Neural cell (in vitro differentiated cells): ENCODE results near the gene CD164L2. TPM values are rescaled to one million over a fixed set of nuclear protein-coding genes. Genes with fewer than 3 reads are reported as not detected.

Source experiments
- H2AFZ ChIP-seq: fragments of 200-600, 300-800 bp; sonication (generic), shearing (Covaris generic); 2 replicates; pipeline ENCODE4 v1.6.0; 2014; ENCODE audit warnings: low read depth, mild to moderate bottlenecking, antibody characterized with exemption, low read length, moderate library complexity
- H3F3A ChIP-seq: fragments of 200-600 bp; shearing (Covaris generic); 2 replicates; pipeline ENCODE4 v1.6.1; 2016; ENCODE audit warnings: mild to moderate bottlenecking, moderate library complexity, mixed read lengths, antibody characterized with exemption, low read length; ENCODE audit not compliant: insufficient read depth, poor library complexity, severe bottlenecking
- H3K27ac ChIP-seq: fragments of 200-600, 300-800 bp; sonication (generic), shearing (Covaris generic); 2 replicates; pipeline ENCODE4 v1.5.1; 2014; ENCODE audit warnings: mild to moderate bottlenecking, low read length, moderate library complexity
- H3K27me3 ChIP-seq: fragments of 300-800, 200-600 bp; sonication (generic), shearing (Covaris generic); 2 replicates; pipeline ENCODE4 v1.6.0; 2014; ENCODE audit warnings: mild to moderate bottlenecking, low read depth, low read length, moderate library complexity; ENCODE audit not compliant: insufficient read depth
- H3K36me3 ChIP-seq: fragments of 300-800, 200-600 bp; sonication (generic), shearing (Covaris generic); 2 replicates; pipeline ENCODE4 v1.5.1; 2014; ENCODE audit warnings: mild to moderate bottlenecking, antibody characterized with exemption, low read length, moderate library complexity; ENCODE audit not compliant: insufficient read depth
- H3K4me2 ChIP-seq: fragments of 300-800, 200-600 bp; sonication (generic), shearing (Covaris generic); 2 replicates; pipeline ENCODE4 v1.6.0; 2014; ENCODE audit warnings: mild to moderate bottlenecking, low read length
- H3K4me3 ChIP-seq: fragments of 300-800, 200-600 bp; sonication (generic), shearing (Covaris generic); 2 replicates; pipeline ENCODE4 v1.5.1; 2014; ENCODE audit warnings: mild to moderate bottlenecking, low read length, moderate library complexity
- H3K79me2 ChIP-seq: fragments of 200-600 bp; shearing (Covaris generic); replicated peaks from 2 replicates; pipeline ENCODE4 v1.6.0; 2014; ENCODE audit warnings: mild to moderate bottlenecking, low read length, moderate library complexity; ENCODE audit not compliant: insufficient read depth
- H3K9ac ChIP-seq: fragments of 300-800, 200-600 bp; sonication (generic), shearing (Covaris generic); 2 replicates; pipeline ENCODE4 v1.6.1; 2016; ENCODE audit warnings: mild to moderate bottlenecking, low read length, mixed read lengths
- H3K9me2 ChIP-seq: fragments of 200-600 bp; shearing (Covaris generic); 2 replicates; pipeline ENCODE4 v1.6.1; 2016; ENCODE audit warnings: mild to moderate bottlenecking, low read length, mixed read lengths; ENCODE audit not compliant: insufficient read depth
- H3K9me3 ChIP-seq: fragments of 200-600, 300-800 bp; sonication (generic), shearing (Covaris generic); 2 replicates; pipeline ENCODE4 v1.6.1; 2016; ENCODE audit warnings: mild to moderate bottlenecking, mixed run types, low read length, moderate library complexity, mixed read lengths
- H4K20me1 ChIP-seq: fragments of 200-600 bp; shearing (Covaris generic); 2 replicates; pipeline ENCODE4 v1.6.1; 2016; ENCODE audit warnings: mild to moderate bottlenecking, mixed run types; ENCODE audit not compliant: insufficient read depth
- EZH2 ChIP-seq: fragments of 200-600, 300-800 bp; shearing (Covaris generic), sonication (generic); IDR thresholded peaks from 2 replicates; pipeline ENCODE4 v1.6.1; 2014; ENCODE audit warnings: antibody characterized with exemption, low read length, borderline replicate concordance, mild to moderate bottlenecking; ENCODE audit not compliant: insufficient read depth, poor library complexity, severe bottlenecking
- MXI1 ChIP-seq: fragments of 450-650 bp; conservative IDR thresholded peaks from 2 replicates; pipeline ENCODE4 v1.6.1; 2014; ENCODE audit warnings: antibody characterized with exemption, mild to moderate bottlenecking; ENCODE audit not compliant: poor library complexity, severe bottlenecking
- POLR2AphosphoS5 ChIP-seq: IDR thresholded peaks from 2 replicates; pipeline ENCODE4 v1.6.1; 2012
- RAD21 ChIP-seq: fragments of 450-650 bp; conservative IDR thresholded peaks from 2 replicates; pipeline ENCODE4 v1.6.1; 2014; ENCODE audit warnings: antibody characterized with exemption, mild to moderate bottlenecking, moderate library complexity
- REST ChIP-seq: IDR thresholded peaks from 2 replicates; pipeline ENCODE4 v1.6.1; 2012; ENCODE audit warnings: borderline replicate concordance
- SMC3 ChIP-seq: fragments of 450-650 bp; conservative IDR thresholded peaks from 2 replicates; pipeline ENCODE4 v1.6.1; 2014; ENCODE audit warnings: antibody characterized with exemption, mild to moderate bottlenecking, moderate library complexity; ENCODE audit not compliant: poor library complexity
- TAF1 ChIP-seq: IDR thresholded peaks from 2 replicates; pipeline ENCODE4 v1.6.1; 2012; ENCODE audit warnings: low read depth
- polyA plus RNA-seq: library from polyadenylated mRNA; depleted of rRNA; stranded (reverse); fragments of >200 nt; gene quantifications from 2 replicates; pipeline ENCODE4 v1.2.3, GENCODE V29; 2014
- TF ChIP-seq, protein P1 (sequence below): fragments of 450-650 bp; IDR thresholded peaks from 2 replicates; pipeline ENCODE4 v1.5.1; 2014; ENCODE audit warnings: antibody characterized with exemption, mild to moderate bottlenecking, moderate library complexity; ENCODE audit not compliant: poor library complexity, severe bottlenecking

Gene CD164L2
- polyA plus RNA-seq, 1 donor from 2014 or later = not detected

DNA sequence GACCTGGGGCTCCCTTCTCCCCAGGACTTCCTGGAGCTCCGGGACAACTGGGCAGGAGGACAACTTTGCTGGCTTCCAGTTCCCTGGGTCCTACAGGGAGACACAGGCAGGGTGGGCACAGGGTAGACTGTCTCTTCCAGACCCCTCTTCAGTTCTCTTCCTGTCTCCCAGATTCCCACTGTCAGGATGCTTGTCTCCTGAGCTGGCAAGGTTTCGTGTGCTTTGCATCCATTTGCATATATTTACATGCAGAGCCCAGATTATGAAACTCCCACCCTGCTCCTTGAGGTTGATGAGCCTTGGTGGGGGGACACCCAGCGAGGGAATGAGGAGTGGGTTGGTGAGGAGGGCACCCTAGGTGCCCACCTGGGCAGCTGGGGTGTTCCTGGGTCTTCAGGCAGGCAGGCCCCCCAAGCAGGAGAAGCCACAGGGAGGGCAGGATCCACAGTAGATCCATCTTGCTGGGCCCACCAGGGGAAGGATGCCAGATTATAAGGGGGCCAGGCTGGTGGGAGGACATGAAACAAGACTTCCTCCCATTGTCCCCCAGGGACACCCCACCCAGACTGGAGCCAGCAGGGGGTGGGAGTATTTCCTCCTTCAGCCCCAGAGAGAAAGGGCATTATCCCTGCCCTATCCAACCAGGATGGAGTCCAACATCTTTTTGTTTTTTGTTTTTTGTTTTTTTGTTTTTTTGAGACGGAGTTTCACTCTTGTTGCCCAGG is 8.6 kb downstream of the CD164L2 start, which contains the start of gene FCN3:
Gene FCN3 (minus strand): TSS at position 463 of the 725 bp plus-strand sequence. CDS start 6 bp downstream, at position 457.
- H3K9me2 ChIP-seq = no peaks in the 10 kb centered on the region
- no peak within 1 kb of the TSS for H3K27ac ChIP-seq
- no peaks in the 10 kb centered on the region for H3K9me3 ChIP-seq
- H2AFZ ChIP-seq = no peak within 1 kb of the TSS
- H3K27me3 ChIP-seq = no peaks in the 10 kb centered on the region
- no peak within 1 kb of the TSS for H3K4me2 ChIP-seq
- no peaks in the 10 kb centered on the region for H4K20me1 ChIP-seq
- no peaks in the 10 kb centered on the region for H3K36me3 ChIP-seq
- no peaks in the 10 kb centered on the region for H3F3A ChIP-seq
- TF ChIP-seq POLR2AphosphoS5 (no peak), RAD21 (no peak), REST (peak; percentile 88), TAF1 (no peak), MXI1 (no peak)
- no peaks in the 10 kb centered on the region for H3K79me2 ChIP-seq
- peak within 1 kb of the TSS; percentile 33 for H3K4me3 ChIP-seq
- H3K9ac ChIP-seq = peak within 1 kb of the TSS; percentile 31

GRCh38 chr1:27372808-27373690 is 10.1 kb downstream of the CD164L2 start:
- H3K4me3 ChIP-seq = no peak overlapping the region
- TF ChIP-seq POLR2AphosphoS5 = no peak
- TF ChIP-seq EZH2 = no peak
- TF ChIP-seq REST = no peak
- TF ChIP-seq, protein P1, sequence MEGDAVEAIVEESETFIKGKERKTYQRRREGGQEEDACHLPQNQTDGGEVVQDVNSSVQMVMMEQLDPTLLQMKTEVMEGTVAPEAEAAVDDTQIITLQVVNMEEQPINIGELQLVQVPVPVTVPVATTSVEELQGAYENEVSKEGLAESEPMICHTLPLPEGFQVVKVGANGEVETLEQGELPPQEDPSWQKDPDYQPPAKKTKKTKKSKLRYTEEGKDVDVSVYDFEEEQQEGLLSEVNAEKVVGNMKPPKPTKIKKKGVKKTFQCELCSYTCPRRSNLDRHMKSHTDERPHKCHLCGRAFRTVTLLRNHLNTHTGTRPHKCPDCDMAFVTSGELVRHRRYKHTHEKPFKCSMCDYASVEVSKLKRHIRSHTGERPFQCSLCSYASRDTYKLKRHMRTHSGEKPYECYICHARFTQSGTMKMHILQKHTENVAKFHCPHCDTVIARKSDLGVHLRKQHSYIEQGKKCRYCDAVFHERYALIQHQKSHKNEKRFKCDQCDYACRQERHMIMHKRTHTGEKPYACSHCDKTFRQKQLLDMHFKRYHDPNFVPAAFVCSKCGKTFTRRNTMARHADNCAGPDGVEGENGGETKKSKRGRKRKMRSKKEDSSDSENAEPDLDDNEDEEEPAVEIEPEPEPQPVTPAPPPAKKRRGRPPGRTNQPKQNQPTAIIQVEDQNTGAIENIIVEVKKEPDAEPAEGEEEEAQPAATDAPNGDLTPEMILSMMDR = no peak
- no peak for TF ChIP-seq SMC3
- TF ChIP-seq MXI1 = no peak
- H3K9me2 ChIP-seq = no peaks in the 10 kb centered on the region
- H3K9ac ChIP-seq = no peak overlapping the region
- H2AFZ ChIP-seq = no peak overlapping the region
- no peaks in the 10 kb centered on the region for H3K27me3 ChIP-seq
- no peaks in the 10 kb centered on the region for H3K79me2 ChIP-seq
- H4K20me1 ChIP-seq = no peaks in the 10 kb centered on the region
- H3K9me3 ChIP-seq = no peaks in the 10 kb centered on the region
- no peak overlapping the region for H3K4me2 ChIP-seq
- H3K27ac ChIP-seq = no peak overlapping the region
- no peaks in the 10 kb centered on the region for H3K36me3 ChIP-seq
- H3F3A ChIP-seq = no peaks in the 10 kb centered on the region
